HepG2 (cell line): ENCODE measurements around the gene RBM25. TPM values are rescaled to one million over a fixed set of nuclear protein-coding genes. Genes with fewer than 3 reads are reported as not detected.
A peak's percentile ranks its signal among the peaks of the same experiment; 100 is the strongest.

Experiments
- ELF3 ChIP-seq: IDR thresholded peaks from 2 replicates; pipeline ENCODE4 v1.6.1; 2016; ENCODE audit warnings: missing genetic modification reagents, missing compliant biosample characterization
- HNRNPLL ChIP-seq: fragments of 200-400 bp; formaldehyde crosslinking; IDR thresholded peaks from 2 replicates; pipeline ENCODE4 v1.6.1; 2017; ENCODE audit warnings: mild to moderate bottlenecking, low read depth, low read length; ENCODE audit not compliant: poor library complexity, severe bottlenecking
- JDP2 ChIP-seq: sonication (generic); formaldehyde crosslinking; IDR thresholded peaks from 2 replicates; pipeline ENCODE4 v1.8.1; 2022; ENCODE audit warnings: missing genetic modification reagents, borderline replicate concordance
- MAFG ChIP-seq: sonication (generic); formaldehyde crosslinking; IDR thresholded peaks from 2 replicates; pipeline ENCODE4 v1.5.1; 2020; ENCODE audit warnings: mild to moderate bottlenecking, missing genetic modification reagents
- MEIS1 ChIP-seq: sonication (generic); formaldehyde crosslinking; IDR thresholded peaks from 2 replicates; pipeline ENCODE4 v1.9.0; 2021; ENCODE audit warnings: mild to moderate bottlenecking, missing genetic modification reagents, moderate library complexity, borderline replicate concordance
- MLXIP ChIP-seq: sonication (generic); formaldehyde crosslinking; IDR thresholded peaks from 2 replicates; pipeline ENCODE4 v1.9.0; 2021; ENCODE audit warnings: missing genetic modification reagents, borderline replicate concordance
- NFIB ChIP-seq: sonication (generic); formaldehyde crosslinking; IDR thresholded peaks from 2 replicates; pipeline ENCODE4 v1.9.0; 2021; ENCODE audit warnings: missing genetic modification reagents, mild to moderate bottlenecking, borderline replicate concordance
- NFYC ChIP-seq: IDR thresholded peaks from 2 replicates; pipeline ENCODE4 v1.6.1; 2016; ENCODE audit warnings: missing genetic modification reagents, missing compliant biosample characterization
- PAX8 ChIP-seq: sonication (generic); formaldehyde crosslinking; IDR thresholded peaks from 2 replicates; pipeline ENCODE4 v1.8.0; 2022; ENCODE audit warnings: mild to moderate bottlenecking, missing genetic modification reagents, borderline replicate concordance
- PRMT3 ChIP-seq: sonication (generic); formaldehyde crosslinking; IDR thresholded peaks from 2 replicates; pipeline ENCODE4 v1.8.1; 2022; ENCODE audit warnings: low read depth, mild to moderate bottlenecking, moderate library complexity, missing genetic modification reagents, borderline replicate concordance
- SETDB1 ChIP-seq: sonication (generic); formaldehyde crosslinking; IDR thresholded peaks from 2 replicates; pipeline ENCODE4 v1.5.1; 2020; ENCODE audit warnings: missing genetic modification reagents, mild to moderate bottlenecking, borderline replicate concordance
- SRF ChIP-seq: IDR thresholded peaks from 2 replicates; pipeline ENCODE4 v1.6.1; 2011; ENCODE audit warnings: mild to moderate bottlenecking, low read depth, low read length, moderate library complexity
- THAP9 ChIP-seq: sonication (generic); formaldehyde crosslinking; IDR thresholded peaks from 2 replicates; pipeline ENCODE4; 2020; ENCODE audit warnings: missing genetic modification reagents, mild to moderate bottlenecking, borderline replicate concordance
- ZNF20 ChIP-seq: sonication (generic); formaldehyde crosslinking; IDR thresholded peaks from 2 replicates; pipeline ENCODE4 v1.4.0; 2020; ENCODE audit warnings: mild to moderate bottlenecking, moderate library complexity, missing genetic modification reagents
- ZNF574 ChIP-seq: sonication (generic); formaldehyde crosslinking; IDR thresholded peaks from 2 replicates; pipeline ENCODE4 v1.4.0; 2020; ENCODE audit warnings: missing genetic modification reagents
- ZNF576 ChIP-seq: sonication (generic); formaldehyde crosslinking; IDR thresholded peaks from 2 replicates; pipeline ENCODE4 v1.4.0; 2020; ENCODE audit warnings: mild to moderate bottlenecking, missing genetic modification reagents
- ZNF616 ChIP-seq: sonication (generic); formaldehyde crosslinking; IDR thresholded peaks from 2 replicates; pipeline ENCODE4 v1.5.0; 2020; ENCODE audit warnings: low read depth, mild to moderate bottlenecking, missing genetic modification reagents
- ZNF720 ChIP-seq: sonication (generic); formaldehyde crosslinking; IDR thresholded peaks from 2 replicates; pipeline ENCODE4 v1.4.0; 2020; ENCODE audit warnings: missing genetic modification reagents
- ZSCAN20 ChIP-seq: sonication (generic); formaldehyde crosslinking; IDR thresholded peaks from 2 replicates; pipeline ENCODE4 v1.4.0; 2020; ENCODE audit warnings: missing genetic modification reagents, mild to moderate bottlenecking, borderline replicate concordance
- ZZZ3 ChIP-seq: sonication (generic); formaldehyde crosslinking; IDR thresholded peaks from 2 replicates; pipeline ENCODE4 v1.4.0; 2020; ENCODE audit warnings: missing genetic modification reagents, mild to moderate bottlenecking, borderline replicate concordance
- polyA plus RNA-seq, 8 experiments: library from polyadenylated mRNA; depleted of rRNA in 3 of 8; stranded (reverse) in 7 of 8; unstranded in 1 of 8; fragments of >200 nt; fragmentation: Illumina TruSeq in 4 of 8; extraction: Trizol in 4 of 8; gene quantifications; 2 replicates each; pipeline versions ENCODE4 v1.2.1 to v1.2.3, GENCODE V29; 2011 to 2016; ENCODE audit warnings: low read depth in 4 of 8, missing spikeins in 1 of 8, mixed read lengths in 1 of 8; ENCODE audit not compliant: insufficient read depth in 1 of 8
- total RNA-seq, 5 experiments: library from RNA; depleted of rRNA; stranded (reverse); fragments of >200 nt; fragmentation: Illumina TruSeq; extraction: Trizol; gene quantifications; 2 replicates each; pipeline ENCODE4 v1.2.3, GENCODE V29; 2016; ENCODE audit warnings: low read depth in 1 of 5

RBM25 gene
- total and polyA plus RNA-seq, 2 of the 13 experiments (the other 11 are each of a cell fraction or from before 2014, with no cell fraction given): 34.1 to 65.9 TPM

- TF ChIP-seq SRF (no peak), THAP9 (CRISPR knock-in tag) (peak; percentile 22; the same call in 1 of the 2 replicates), ZNF616 (CRISPR knock-in tag) (no peak), MLXIP (CRISPR knock-in tag) (no peak), HNRNPLL (peak; percentile 83), NFIB (CRISPR knock-in tag) (no peak), MAFG (CRISPR knock-in tag) (no peak), ZSCAN20 (CRISPR knock-in tag) (no peak), ZNF720 (CRISPR knock-in tag) (no peak), SETDB1 (no peak), ZNF574 (CRISPR knock-in tag) (peak; percentile 87), PRMT3 (CRISPR knock-in tag) (no peak), PAX8 (CRISPR knock-in tag) (no peak), NFYC (CRISPR knock-in tag) (0 out of 2 replicates have a peak, but pooled peaks have one; percentile 5), ZZZ3 (no peak), ELF3 (0 out of 2 replicates have a peak, but pooled peaks have one; percentile 21), MEIS1 (CRISPR knock-in tag) (no peak), ZNF20 (CRISPR knock-in tag) (no peak), ZNF576 (CRISPR knock-in tag) (no peak), JDP2 (CRISPR knock-in tag) (no peak)
Measured at GRCh38 chr14:73136387-73137225, 78.3 kb downstream of the RBM25 start, which contains the start of gene PSEN1 (continued).
